GM19455 (cell line): ENCODE results near the gene MT1A.
"Not testable (repeated sequence)": the region's sequence is repeated elsewhere in the genome, so short reads cannot be mapped to it uniquely, and the experiment has no call there.

ENCODE experiments used
- ATAC-seq: cut with Tn5 transposase; IDR thresholded peaks from one replicate; pipeline ENCODE4 v1.9.1; 2021; ENCODE audit not compliant: unreplicated experiment

Gene MT1A

GRCh38 chr16:56610017-56610608 lies 28.4 kb upstream of the MT1A start:
- ATAC-seq, result no peak

GRCh38 chr16:56610609-56611111 lies 27.8 kb upstream of the MT1A start:
- no peak for ATAC-seq

- ATAC-seq, result no peak
These were observed 27.1 kb upstream of the MT1A start for GRCh38 chr16:56611281-56611833.

- no peak for ATAC-seq
These were observed 24.8 kb upstream of the MT1A start for GRCh38 chr16:56613706-56614105.

- ATAC-seq, result no peak
These were observed 23.9 kb upstream of the MT1A start for GRCh38 chr16:56614549-56614991.

GRCh38 chr16:56615353-56615752 lies 23.1 kb upstream of the MT1A start:
- ATAC-seq, result no peak

GRCh38 chr16:56616608-56617211 lies 21.8 kb upstream of the MT1A start:
- no peak for ATAC-seq

GRCh38 chr16:56617212-56618085 lies 21.0 kb upstream of the MT1A start:
- no peak for ATAC-seq

GRCh38 chr16:56618138-56618537 lies 20.3 kb upstream of the MT1A start:
- no peak for ATAC-seq

- ATAC-seq, result no peak
These were observed 18.0 kb upstream of the MT1A start for GRCh38 chr16:56620339-56620897.

- not testable (repeated sequence) for ATAC-seq
These were observed 16.6 kb upstream of the MT1A start for GRCh38 chr16:56621665-56622445.

GRCh38 chr16:56623184-56623583 lies 15.3 kb upstream of the MT1A start:
- not testable (repeated sequence) for ATAC-seq

GRCh38 chr16:56623637-56624036 lies 14.8 kb upstream of the MT1A start:
- ATAC-seq, result no peak

GRCh38 chr16:56625140-56625942 lies 13.1 kb upstream of the MT1A start, which contains the start of gene MT1E:
TSS of gene MT1E (plus strand) at chr16:56625781. CDS start at chr16:56625852, 71 bp downstream.
- no peak for ATAC-seq

GRCh38 chr16:56625943-56626654 lies 12.4 kb upstream of the MT1A start:
- no peak for ATAC-seq

- no peak for ATAC-seq
These were observed 11.8 kb upstream of the MT1A start for GRCh38 chr16:56626685-56627084.

- ATAC-seq, result no peak
These were observed 9.7 kb upstream of the MT1A start for GRCh38 chr16:56628486-56629350.

- no peak for ATAC-seq
These were observed 8.9 kb upstream of the MT1A start for GRCh38 chr16:56629531-56629930.
